SIG-M5 (cell line): ENCODE measurements around the gene CORO2B.

ENCODE experiments used
- DNase-seq: peaks from one replicate; lab custom pipeline; 2025; lab: John Stamatoyannopoulos, UW

Gene CORO2B, protein sequence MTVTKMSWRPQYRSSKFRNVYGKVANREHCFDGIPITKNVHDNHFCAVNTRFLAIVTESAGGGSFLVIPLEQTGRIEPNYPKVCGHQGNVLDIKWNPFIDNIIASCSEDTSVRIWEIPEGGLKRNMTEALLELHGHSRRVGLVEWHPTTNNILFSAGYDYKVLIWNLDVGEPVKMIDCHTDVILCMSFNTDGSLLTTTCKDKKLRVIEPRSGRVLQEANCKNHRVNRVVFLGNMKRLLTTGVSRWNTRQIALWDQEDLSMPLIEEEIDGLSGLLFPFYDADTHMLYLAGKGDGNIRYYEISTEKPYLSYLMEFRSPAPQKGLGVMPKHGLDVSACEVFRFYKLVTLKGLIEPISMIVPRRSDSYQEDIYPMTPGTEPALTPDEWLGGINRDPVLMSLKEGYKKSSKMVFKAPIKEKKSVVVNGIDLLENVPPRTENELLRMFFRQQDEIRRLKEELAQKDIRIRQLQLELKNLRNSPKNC

DNA sequence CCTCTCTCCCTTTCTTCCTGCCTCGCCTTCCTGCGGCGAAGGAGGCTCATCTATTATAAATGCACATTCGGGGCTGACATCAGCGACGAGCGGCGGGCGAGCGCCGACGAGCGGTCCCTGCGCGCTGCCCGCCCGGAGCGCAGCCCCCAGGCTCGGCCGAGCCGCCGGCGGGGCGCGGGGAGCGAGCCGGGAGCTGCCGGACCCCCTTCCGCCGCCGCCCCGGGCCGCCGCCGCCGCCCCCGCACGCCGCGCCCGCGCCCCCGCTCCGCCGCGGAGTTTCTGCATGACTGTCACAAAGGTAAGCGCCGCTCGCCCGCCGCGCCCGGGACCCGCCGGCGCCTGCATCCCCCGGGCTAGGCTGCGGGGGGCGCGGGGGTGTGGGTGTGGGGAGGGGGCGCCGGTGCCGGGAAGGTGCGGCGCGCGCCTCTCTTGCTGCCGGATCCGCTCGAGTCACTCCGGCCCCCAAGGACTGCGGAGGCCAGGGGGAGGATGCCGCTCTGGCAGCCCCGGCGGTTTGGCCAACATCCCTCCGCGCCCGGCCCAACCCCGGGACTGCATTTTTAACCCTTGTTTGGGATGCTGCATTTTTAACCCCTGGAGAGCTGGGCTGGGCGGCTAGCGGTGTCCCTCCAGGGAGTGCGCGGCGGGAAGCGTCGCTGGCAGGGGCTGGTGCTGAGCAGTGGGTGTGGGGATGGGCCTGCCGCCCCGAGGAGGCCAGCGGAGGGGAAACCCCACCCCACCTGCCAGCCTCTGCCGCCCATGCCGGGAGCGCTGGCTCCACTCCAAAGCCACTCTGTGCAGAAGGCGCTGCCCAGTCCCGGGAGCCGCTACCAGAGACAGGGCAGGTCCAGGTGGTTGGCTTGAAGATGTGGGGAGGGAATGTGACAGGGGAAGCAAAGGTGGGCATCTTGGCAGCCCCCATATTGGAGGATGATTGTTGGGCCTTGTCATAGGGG is at the start of gene CORO2B:
CORO2B (plus strand) TSS at position 14 of the 956 bp plus-strand sequence; CDS start at position 284, 270 bp downstream.
- DNase-seq: no peak

- DNase-seq: no peak
These were observed 47.2 kb upstream of the CORO2B start for GRCh38 chr15:68531387-68532179.

DNA sequence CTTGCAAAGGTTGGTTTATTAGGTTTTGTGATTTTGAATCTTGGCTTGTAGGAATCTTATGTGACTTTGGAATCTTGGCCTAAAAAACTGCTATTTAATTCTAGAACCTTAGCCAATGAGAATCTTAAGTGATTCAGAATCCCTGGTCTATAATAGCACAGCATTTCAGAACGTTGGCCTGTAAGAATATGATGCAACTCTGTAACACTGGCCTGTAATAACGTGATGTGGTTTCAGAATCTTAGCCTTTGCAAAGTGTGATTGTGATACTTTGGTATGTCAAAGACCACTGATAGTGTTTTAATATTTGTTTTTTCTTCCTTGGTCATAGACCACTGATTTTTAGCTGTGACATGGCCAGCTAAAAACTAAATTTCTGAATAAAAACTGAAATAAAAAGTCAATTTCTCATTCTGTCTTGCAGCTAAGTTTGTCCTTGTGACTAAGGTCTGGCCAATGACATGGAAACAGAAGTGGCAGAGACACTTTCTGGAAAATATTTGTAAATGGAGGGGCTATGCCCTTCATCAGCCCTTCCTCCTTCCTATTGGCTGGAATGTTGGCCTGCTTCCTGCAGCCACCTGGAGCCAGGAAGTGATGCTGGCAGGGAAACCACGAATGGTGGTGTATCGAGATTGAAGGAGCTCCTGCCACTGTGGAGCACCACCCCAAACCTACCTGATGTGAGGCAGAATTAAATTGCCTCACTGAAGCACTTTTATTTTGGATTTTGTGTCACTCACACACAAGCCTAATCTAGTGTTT is 42.3 kb upstream of the CORO2B start:
- DNase-seq: no peak

DNA sequence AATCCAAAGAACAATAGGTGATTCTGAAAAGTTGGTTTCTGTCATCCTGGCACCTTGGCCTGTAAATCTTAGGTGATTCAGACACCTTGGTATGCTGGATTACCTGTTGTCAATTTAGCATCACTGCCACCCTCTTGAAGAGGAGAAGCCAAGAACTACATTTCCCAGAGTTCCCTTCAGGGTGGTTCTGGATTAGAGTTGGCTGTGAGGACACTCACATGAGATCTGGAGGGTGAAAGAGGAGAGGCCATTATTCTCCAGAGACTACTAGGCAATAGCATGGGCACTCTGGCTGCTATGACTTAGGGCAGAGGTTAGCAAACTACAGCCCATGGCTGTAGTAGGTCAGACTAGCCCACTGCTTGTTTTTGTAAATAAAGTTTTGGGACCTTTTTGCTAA is 41.7 kb upstream of the CORO2B start:
- DNase-seq: no peak

- no peak for DNase-seq
These were observed 41.3 kb upstream of the CORO2B start for GRCh38 chr15:68537506-68537905.

GRCh38 chr15:68538311-68538710 is 40.5 kb upstream of the CORO2B start:
- no peak for DNase-seq

DNA sequence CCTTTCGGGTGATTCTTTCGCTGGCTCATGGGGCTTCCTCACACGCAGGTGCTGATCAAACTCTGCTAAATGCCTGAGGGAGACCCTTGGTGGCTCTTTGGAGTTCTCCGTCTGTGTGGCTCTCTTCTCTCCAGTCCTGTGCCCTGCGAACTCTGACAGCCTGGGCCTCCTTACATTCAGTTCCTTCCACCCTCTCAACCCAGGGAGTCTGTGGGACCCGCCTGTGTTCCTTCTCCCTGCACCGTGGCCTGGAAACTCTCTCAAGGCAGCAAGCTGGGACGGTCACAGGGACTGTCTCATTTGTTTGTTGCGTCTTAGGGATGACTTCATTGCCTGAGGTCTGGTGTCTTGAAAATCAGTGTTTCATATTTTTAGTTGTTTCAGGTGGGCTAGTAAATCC is 37.0 kb upstream of the CORO2B start:
- DNase-seq: no peak

DNA sequence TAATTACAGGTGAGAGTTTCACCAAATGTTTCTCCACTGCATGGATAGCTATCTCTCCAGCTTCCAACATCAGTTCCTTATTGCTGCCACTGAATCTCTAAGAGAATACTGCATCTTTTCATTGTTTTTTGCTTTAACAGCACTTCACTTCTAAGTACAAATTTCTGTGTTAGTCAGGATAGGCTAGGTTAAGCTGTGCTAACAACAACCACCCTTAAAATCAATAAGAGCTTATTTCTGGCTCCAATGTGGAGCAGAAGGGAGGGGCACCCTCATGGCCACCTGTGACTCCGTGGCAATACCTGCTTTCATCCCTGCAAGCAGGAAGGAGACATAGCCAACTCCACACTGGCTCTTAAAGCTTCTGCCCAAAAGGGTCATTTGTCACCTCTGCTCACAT is 36.4 kb upstream of the CORO2B start:
- DNase-seq: no peak

GRCh38 chr15:68542771-68543164 is 36.0 kb upstream of the CORO2B start:
- no peak for DNase-seq

DNA sequence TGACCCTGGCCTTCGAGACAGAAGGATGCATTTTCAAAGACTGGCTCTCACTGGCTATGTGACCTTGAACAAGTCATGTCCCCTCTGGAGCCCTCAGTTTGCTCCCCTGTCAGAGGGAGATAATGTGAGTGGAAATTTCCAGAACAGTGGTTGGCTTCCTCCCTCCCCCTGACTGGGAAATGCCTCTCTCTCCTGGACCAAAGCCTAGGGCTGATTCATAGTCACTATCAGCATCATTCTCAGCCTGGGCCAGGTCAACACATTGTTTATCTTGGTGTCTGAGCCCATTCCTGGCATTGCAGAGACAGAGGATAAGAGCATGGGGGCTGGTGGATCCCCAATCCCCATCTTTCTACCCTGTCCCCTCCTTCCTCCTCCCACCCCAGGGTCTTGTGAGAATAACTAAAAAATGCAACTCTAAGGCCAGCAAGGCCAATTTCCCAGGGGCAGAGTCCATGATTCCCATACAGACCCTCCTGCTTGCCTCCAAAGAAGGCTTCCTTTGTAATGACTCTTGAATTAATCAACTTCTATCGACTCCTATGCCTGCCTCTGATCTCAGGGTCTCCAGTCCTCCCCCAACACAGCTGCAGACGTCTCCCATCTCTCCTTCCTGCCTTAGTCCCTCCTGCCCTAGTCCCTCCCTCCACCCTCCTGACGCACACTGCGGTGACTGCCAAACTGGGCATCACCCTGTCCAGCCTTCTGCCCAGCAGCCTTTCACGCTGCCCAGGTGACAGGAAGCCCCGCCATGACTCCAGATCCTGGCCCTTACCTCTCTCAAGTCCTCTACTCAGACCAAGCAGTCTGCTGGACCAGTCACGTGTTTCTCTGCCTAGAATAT is 35.4 kb upstream of the CORO2B start:
- no peak for DNase-seq

DNA sequence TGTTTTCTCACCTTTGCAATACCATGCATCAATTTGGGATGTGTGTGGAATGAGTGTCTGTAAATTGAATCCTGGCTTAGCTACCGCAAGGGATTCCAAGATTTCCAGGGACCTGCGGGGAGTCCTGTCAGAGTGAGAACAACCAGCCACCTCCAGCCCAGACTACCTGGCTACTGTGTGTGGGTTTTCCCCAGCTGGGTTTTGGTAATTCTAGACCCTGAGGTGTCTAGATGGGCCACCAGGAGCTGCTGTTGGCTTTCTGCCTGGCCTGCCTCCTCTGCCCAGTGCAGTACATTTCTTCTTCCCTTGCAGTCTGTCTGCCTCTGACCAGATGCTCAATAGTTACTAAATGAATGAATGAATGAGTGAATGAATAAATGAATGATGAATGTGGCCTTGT is 32.5 kb upstream of the CORO2B start:
- DNase-seq: no peak

- no peak for DNase-seq
These were observed 30.4 kb upstream of the CORO2B start for GRCh38 chr15:68548364-68548763.

DNA sequence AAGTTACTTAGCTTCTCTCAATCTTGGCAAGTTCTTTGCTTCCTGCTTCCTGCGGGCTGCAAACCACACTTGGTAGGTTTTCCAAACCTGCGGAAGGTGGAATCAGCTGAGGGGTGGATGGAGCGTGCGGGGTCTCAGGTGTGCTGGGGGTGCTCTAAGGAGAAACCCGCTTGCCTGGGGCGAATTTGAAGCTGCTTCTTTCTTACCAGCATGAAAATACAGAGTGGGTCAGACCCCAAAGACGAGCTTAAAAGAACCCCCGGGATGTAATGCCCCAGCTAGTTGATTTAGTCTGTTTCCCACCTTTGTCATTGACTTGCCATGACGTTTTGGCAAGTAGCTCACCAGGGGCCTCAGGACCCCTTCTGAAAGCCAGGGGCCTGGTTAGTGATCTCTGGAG is 28.8 kb upstream of the CORO2B start:
- DNase-seq: no peak

GRCh38 chr15:68550498-68551295 is 28.1 kb upstream of the CORO2B start:
- DNase-seq: no peak

- no peak for DNase-seq
These were observed 27.5 kb upstream of the CORO2B start for GRCh38 chr15:68551296-68551635.

DNA sequence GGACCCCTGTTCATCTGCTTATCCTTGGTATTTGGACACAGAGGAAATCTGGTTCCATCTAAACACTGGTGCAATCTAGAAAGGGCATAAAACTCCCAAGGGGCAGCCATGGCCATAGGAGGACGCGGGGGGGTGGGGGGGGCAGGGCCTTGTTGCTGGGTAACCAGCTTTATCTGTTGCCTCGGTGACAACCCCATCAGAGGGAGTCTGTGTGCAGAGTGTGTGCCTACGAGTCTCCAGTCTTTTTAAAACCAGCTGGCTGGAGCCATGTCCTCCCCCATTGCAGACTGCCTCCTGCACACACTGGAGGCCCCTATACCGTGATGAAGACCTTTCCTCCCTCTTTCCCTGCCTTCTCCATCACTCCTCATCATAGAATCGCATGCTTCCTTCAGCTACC is 26.4 kb upstream of the CORO2B start:
- no peak for DNase-seq

DNA sequence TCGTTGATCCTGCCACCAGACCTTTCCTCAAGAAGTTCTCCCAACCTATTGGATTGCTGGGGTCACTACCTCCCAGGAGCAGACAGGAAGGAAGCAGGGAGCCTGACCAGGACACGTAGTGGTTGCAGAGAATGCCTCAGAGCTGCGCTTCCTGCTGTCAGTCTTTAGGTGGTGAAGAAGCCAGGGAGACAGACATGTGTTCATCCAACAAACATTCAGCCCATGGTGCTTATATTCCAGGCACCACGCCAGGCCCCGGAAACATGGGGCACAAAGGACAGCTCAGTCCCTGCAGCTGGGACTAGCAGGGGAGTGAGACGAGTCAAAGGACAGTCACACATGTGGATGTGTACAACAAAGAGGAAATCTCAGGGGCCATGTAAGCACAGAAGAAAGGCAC is 26.0 kb upstream of the CORO2B start:
- DNase-seq: no peak

DNA sequence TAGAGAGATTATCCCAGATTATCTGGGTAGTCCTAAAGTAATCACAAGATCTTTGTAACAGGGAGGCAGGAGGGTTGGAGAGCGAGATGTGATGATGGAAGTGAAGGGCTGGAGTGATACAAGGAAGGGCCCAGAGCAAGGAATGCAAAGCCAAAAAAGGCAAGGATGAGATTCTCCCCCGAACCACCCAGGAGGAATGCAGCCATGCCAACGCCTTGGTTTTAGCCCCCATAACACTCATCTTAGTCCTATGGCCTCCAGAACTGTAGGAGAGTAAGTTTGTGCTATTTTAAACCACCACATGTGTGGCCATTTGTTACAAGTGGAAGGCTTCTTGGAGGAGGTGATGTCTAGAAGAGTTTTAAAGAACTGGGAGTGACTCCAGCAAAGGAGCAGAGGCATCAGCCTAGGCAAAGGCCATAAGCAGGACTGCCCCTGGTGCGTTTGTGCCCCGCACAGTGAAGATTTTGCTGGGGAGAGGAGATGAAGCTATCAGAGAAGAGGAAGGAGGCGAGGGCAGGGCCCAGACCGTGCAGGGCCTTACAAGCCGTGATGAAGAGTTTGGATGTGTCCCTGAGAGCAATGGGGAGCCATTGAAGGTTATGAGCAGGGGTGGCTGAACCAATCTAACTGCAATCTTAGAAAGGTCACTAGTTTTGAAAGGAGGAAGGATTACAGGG is 25.3 kb upstream of the CORO2B start:
- no peak for DNase-seq
